ENCODE measurements around the gene BMP6. TPM values are rescaled to one million over a fixed set of nuclear protein-coding genes. Genes with fewer than 3 reads are reported as not detected.

The BMP6 gene
- total RNA-seq, 2 experiments from 2014 or later: 0.38 to 1.1 TPM

DNA sequence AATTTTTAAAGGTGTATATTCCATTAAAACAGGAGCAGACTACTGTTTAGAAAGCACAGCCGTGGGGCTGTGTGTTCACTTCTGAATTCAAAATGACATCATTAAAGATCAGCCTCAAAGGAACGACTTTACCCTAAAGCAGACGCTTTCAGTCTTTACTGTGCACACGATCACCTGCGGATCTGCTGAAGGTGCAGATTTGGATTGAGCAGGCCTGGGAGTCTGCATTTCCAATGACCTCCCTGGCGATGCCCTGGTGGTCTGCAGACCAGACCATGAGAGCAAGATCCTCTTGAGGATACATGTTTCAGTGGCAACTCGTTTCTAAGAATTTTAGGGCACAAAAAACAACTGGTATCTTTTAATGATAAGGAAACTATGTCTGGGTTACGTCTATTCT lies 157.5 kb downstream of the BMP6 start:
- ChIA-PET CTCF (ENCODE audit: unreplicated experiment) (no interaction called here), POLR2A (no interaction called here)
- TF ChIP-seq EZH2phosphoT487 (IDR thresholded peaks at IDR 0.05; ENCODE audit: borderline replicate concordance, low read depth, low read length): no peak
- DNase-seq (ENCODE audit: low spot score): no peak
- Histone ChIP-seq H3K79me2 (ENCODE audit: insufficient read depth, low read depth, low read length) (no peaks in the 10 kb centered on the region), H3K4me3 (ENCODE audit: low read depth, low read length, poor library complexity, severe bottlenecking) (no peak overlapping the region), H3K4me1 (ENCODE audit: insufficient read depth, low read length, poor library complexity, severe bottlenecking) (no peaks in the 10 kb centered on the region), H3K27ac (ENCODE audit: low read depth, low read length, poor library complexity, severe bottlenecking) (no peak overlapping the region), H3K9me2 (ENCODE audit: insufficient read depth, low read length) (no peaks in the 10 kb centered on the region), H4K20me1 (ENCODE audit: insufficient read depth, low read length) (no peaks in the 10 kb centered on the region), H3K9me3 (ENCODE audit: low read length) (no peaks in the 10 kb centered on the region), H3K36me3 (ENCODE audit: insufficient read depth, low read length) (peaks cover 96% of the 10 kb centered on the region), H3K4me2 (ENCODE audit: low read length) (no peak overlapping the region), H2AFZ (ENCODE audit: low read length) (no peak overlapping the region)
- intact Hi-C loops (cut with micrococcal nuclease; ENCODE audit: unreplicated experiment): loop anchor here (5.0 kb wide), 1 partner anchor 161 kb away; no protein-coding TSS in a partner anchor
- no TSS peak for BruUV-seq (replicated peaks)

DNA sequence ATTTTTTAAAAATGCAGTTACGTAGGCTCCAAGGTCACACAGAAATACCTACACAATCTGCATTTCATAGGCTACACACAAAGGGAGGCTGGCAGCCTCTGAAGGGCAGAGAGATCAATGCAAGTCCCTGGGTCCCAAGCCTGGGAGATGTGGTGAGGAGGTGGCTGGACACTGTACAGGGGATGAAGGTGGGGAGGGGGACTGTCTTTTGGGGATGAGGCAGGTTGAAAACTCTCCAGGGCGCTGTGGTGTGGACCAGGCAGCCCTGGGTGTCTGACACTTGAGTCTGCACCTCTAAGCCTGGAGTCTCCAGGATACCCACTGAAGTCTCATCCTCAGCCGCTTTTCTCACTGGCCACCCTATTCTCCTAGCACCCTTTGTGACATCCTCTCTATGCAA lies 160.2 kb downstream of the BMP6 start:
- no TSS peak for BruUV-seq (replicated peaks)
- H3K4me3 ChIP-seq (ENCODE audit: low read depth, low read length, poor library complexity, severe bottlenecking): no peak overlapping the region

GRCh38 chr6:7887278-7887991 lies 161.5 kb downstream of the BMP6 start:
- no peaks in the 10 kb centered on the region for H4K20me1 ChIP-seq (ENCODE audit: insufficient read depth, low read length)
- H3K4me1 ChIP-seq (ENCODE audit: insufficient read depth, low read length, poor library complexity, severe bottlenecking): no peaks in the 10 kb centered on the region
- BruUV-seq (replicated peaks): no TSS peak
- no peak overlapping the region for H2AFZ ChIP-seq (ENCODE audit: low read length)
- CTCF ChIA-PET (ENCODE audit: unreplicated experiment): no interaction called here
- H3K36me3 ChIP-seq (ENCODE audit: insufficient read depth, low read length): peaks cover 100% of the 10 kb centered on the region
- no peaks in the 10 kb centered on the region for H3K9me2 ChIP-seq (ENCODE audit: insufficient read depth, low read length)
- intact Hi-C loops (cut with micrococcal nuclease; ENCODE audit: unreplicated experiment): no loop called here
- no peak for DNase-seq (ENCODE audit: low spot score)
- H3K4me2 ChIP-seq (ENCODE audit: low read length): no peak overlapping the region
- no peak overlapping the region for H3K4me3 ChIP-seq (ENCODE audit: low read depth, low read length, poor library complexity, severe bottlenecking)
- H3K9me3 ChIP-seq (ENCODE audit: low read length): no peaks in the 10 kb centered on the region
- TF ChIP-seq EZH2phosphoT487 (IDR thresholded peaks at IDR 0.05; ENCODE audit: borderline replicate concordance, low read depth, low read length) (no peak), CTCF (conservative IDR thresholded peaks at IDR 0.05; ENCODE audit: low read length) (no peak)
- POLR2A ChIA-PET: interaction anchor here (0.6 kb wide), 1 partner anchor 609 kb away, joined by 3 read pairs; no protein-coding TSS in a partner anchor
- H3K27ac ChIP-seq (ENCODE audit: low read depth, low read length, poor library complexity, severe bottlenecking): no peak overlapping the region
- no peaks in the 10 kb centered on the region for H3K79me2 ChIP-seq (ENCODE audit: insufficient read depth, low read depth, low read length)

More for the DNA sequence above, 160.2 kb downstream of the BMP6 start:
- no peaks in the 10 kb centered on the region for H4K20me1 ChIP-seq (ENCODE audit: insufficient read depth, low read length)
- no peaks in the 10 kb centered on the region for H3K9me2 ChIP-seq (ENCODE audit: insufficient read depth, low read length)
- ChIA-PET POLR2A (interaction anchor here (1.3 kb wide), 1 partner anchor 178 kb away, joined by 3 read pairs; the partner anchor contains the start of gene BLOC1S5), CTCF (ENCODE audit: unreplicated experiment) (no interaction called here)
- H3K4me2 ChIP-seq (ENCODE audit: low read length): no peak overlapping the region
- H3K36me3 ChIP-seq (ENCODE audit: insufficient read depth, low read length): peaks cover 100% of the 10 kb centered on the region
- no peak overlapping the region for H2AFZ ChIP-seq (ENCODE audit: low read length)
- TF ChIP-seq EZH2phosphoT487 (IDR thresholded peaks at IDR 0.05; ENCODE audit: borderline replicate concordance, low read depth, low read length) (no peak), CTCF (conservative IDR thresholded peaks at IDR 0.05; ENCODE audit: low read length) (no peak)
- H3K79me2 ChIP-seq (ENCODE audit: insufficient read depth, low read depth, low read length): no peaks in the 10 kb centered on the region
- H3K27ac ChIP-seq (ENCODE audit: low read depth, low read length, poor library complexity, severe bottlenecking): no peak overlapping the region
- intact Hi-C loops (cut with micrococcal nuclease; ENCODE audit: unreplicated experiment): no loop called here
- no peaks in the 10 kb centered on the region for H3K4me1 ChIP-seq (ENCODE audit: insufficient read depth, low read length, poor library complexity, severe bottlenecking)
- DNase-seq (ENCODE audit: low spot score): no peak
- H3K9me3 ChIP-seq (ENCODE audit: low read length): no peaks in the 10 kb centered on the region

All from OCI-LY7 (cell line).